HepG2 (cell line): Measurements from ENCODE around the gene CHST13. TPM values are rescaled to one million over a fixed set of nuclear protein-coding genes. Genes with fewer than 3 reads are reported as not detected.

Experiments
- ARNTL ChIP-seq: sonication (generic); formaldehyde crosslinking; IDR thresholded peaks from 2 replicates; pipeline ENCODE4 v1.4.0; 2020; ENCODE audit warnings: mild to moderate bottlenecking, missing genetic modification reagents
- ATF5 ChIP-seq: sonication (generic); formaldehyde crosslinking; IDR thresholded peaks from 2 replicates; pipeline ENCODE4 v1.4.0; 2020; ENCODE audit warnings: mild to moderate bottlenecking, low read depth, missing genetic modification reagents
- CTCF ChIP-seq: sonication (generic); formaldehyde crosslinking; IDR thresholded peaks from 2 replicates; pipeline ENCODE4 v1.5.0; 2020; ENCODE audit warnings: mild to moderate bottlenecking, missing genetic modification reagents, moderate library complexity
- HOXA9 ChIP-seq: sonication (generic); formaldehyde crosslinking; IDR thresholded peaks from 2 replicates; pipeline ENCODE4 v1.8.1; 2022; ENCODE audit warnings: missing genetic modification reagents, mild to moderate bottlenecking, moderate library complexity, borderline replicate concordance
- LCORL ChIP-seq, 2 experiments: fragments of 450-650 bp in 1 of 2; sonication (generic) in 1 of 2; formaldehyde crosslinking in 1 of 2; IDR thresholded peaks; 2 replicates each; pipeline versions ENCODE4 v1.5.0 to v1.6.1; 2017 to 2020; ENCODE audit warnings: antibody characterized with exemption in 1 of 2, missing genetic modification reagents in 1 of 2
- MAX ChIP-seq: IDR thresholded peaks from 2 replicates; pipeline ENCODE4 v1.6.1; 2012; ENCODE audit warnings: inconsistent platforms
- TFAP4 ChIP-seq: sonication (generic); IDR thresholded peaks from 2 replicates; pipeline ENCODE4 v1.6.1; 2016; ENCODE audit warnings: low read depth, borderline replicate concordance
- ZNF446 ChIP-seq: sonication (generic); formaldehyde crosslinking; IDR thresholded peaks from 2 replicates; pipeline ENCODE4 v1.5.0; 2020; ENCODE audit warnings: mild to moderate bottlenecking, missing genetic modification reagents
- ZNF629 ChIP-seq: sonication (generic); formaldehyde crosslinking; conservative IDR thresholded peaks from 2 replicates; pipeline ENCODE4 v1.5.0; 2020; ENCODE audit warnings: missing genetic modification reagents
- ZNF724P ChIP-seq: sonication (generic); formaldehyde crosslinking; IDR thresholded peaks from 2 replicates; pipeline ENCODE4 v1.8.0; 2022; ENCODE audit warnings: missing genetic modification reagents, borderline replicate concordance
- ZNF772 ChIP-seq: sonication (generic); formaldehyde crosslinking; IDR thresholded peaks from 2 replicates; pipeline ENCODE4 v1.5.0; 2020; ENCODE audit warnings: mild to moderate bottlenecking, missing genetic modification reagents
- polyA plus RNA-seq, 8 experiments: library from polyadenylated mRNA; depleted of rRNA in 3 of 8; stranded (reverse) in 7 of 8; unstranded in 1 of 8; fragments of >200 nt; fragmentation: Illumina TruSeq in 4 of 8; extraction: Trizol in 4 of 8; gene quantifications; 2 replicates each; pipeline versions ENCODE4 v1.2.1 to v1.2.3, GENCODE V29; 2011 to 2016; ENCODE audit warnings: low read depth in 4 of 8, missing spikeins in 1 of 8, mixed read lengths in 1 of 8; ENCODE audit not compliant: insufficient read depth in 1 of 8
- total RNA-seq, 5 experiments: library from RNA; depleted of rRNA; stranded (reverse); fragments of >200 nt; fragmentation: Illumina TruSeq; extraction: Trizol; gene quantifications; 2 replicates each; pipeline ENCODE4 v1.2.3, GENCODE V29; 2016; ENCODE audit warnings: low read depth in 1 of 5
- TF ChIP-seq, protein P1 (sequence below), 2 experiments: sonication (generic) in 1 of 2; formaldehyde crosslinking in 1 of 2; IDR thresholded peaks; 2 replicates each; pipeline versions ENCODE4 v1.4.0 to v1.6.1; 2018 to 2020; ENCODE audit warnings: missing genetic modification reagents in 2 of 2, borderline replicate concordance in 1 of 2, low read depth in 1 of 2, mild to moderate bottlenecking in 1 of 2, missing biosample characterization in 1 of 2
- TF ChIP-seq, protein P2 (sequence below): sonication (generic); formaldehyde crosslinking; IDR thresholded peaks from 2 replicates; pipeline ENCODE4 v1.4.0; 2020; ENCODE audit warnings: missing genetic modification reagents
- TF ChIP-seq, protein P3 (sequence below): sonication (generic); formaldehyde crosslinking; conservative IDR thresholded peaks from 2 replicates; pipeline ENCODE4 v1.8.0; 2022; ENCODE audit warnings: mild to moderate bottlenecking, moderate library complexity, missing genetic modification reagents

CHST13 gene
- total and polyA plus RNA-seq, 2 of the 13 experiments (the other 11 are each of a cell fraction or from before 2014, with no cell fraction given): 32.0 to 43.1 TPM

- 0 out of 2 replicates have a peak, but pooled peaks have one; percentile 48 for TF ChIP-seq ATF5 (CRISPR knock-in tag)
- TF ChIP-seq ZNF629 (CRISPR knock-in tag): 0 out of 2 replicates have a peak, but pooled peaks have one; percentile 33
- TF ChIP-seq, protein P1, sequence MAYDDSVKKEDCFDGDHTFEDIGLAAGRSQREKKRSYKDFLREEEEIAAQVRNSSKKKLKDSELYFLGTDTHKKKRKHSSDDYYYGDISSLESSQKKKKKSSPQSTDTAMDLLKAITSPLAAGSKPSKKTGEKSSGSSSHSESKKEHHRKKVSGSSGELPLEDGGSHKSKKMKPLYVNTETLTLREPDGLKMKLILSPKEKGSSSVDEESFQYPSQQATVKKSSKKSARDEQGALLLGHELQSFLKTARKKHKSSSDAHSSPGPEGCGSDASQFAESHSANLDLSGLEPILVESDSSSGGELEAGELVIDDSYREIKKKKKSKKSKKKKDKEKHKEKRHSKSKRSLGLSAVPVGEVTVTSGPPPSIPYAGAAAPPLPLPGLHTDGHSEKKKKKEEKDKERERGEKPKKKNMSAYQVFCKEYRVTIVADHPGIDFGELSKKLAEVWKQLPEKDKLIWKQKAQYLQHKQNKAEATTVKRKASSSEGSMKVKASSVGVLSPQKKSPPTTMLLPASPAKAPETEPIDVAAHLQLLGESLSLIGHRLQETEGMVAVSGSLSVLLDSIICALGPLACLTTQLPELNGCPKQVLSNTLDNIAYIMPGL (CRISPR knock-in tag; IDR thresholded peaks at IDR 0.05; ENCODE audit: borderline replicate concordance in 1 of 2, low read depth in 1 of 2): peak; percentile 76 to 80
- TF ChIP-seq ARNTL (CRISPR knock-in tag): peak; percentile 58; the same call in 1 of the 2 replicates
- TF ChIP-seq, protein P2, sequence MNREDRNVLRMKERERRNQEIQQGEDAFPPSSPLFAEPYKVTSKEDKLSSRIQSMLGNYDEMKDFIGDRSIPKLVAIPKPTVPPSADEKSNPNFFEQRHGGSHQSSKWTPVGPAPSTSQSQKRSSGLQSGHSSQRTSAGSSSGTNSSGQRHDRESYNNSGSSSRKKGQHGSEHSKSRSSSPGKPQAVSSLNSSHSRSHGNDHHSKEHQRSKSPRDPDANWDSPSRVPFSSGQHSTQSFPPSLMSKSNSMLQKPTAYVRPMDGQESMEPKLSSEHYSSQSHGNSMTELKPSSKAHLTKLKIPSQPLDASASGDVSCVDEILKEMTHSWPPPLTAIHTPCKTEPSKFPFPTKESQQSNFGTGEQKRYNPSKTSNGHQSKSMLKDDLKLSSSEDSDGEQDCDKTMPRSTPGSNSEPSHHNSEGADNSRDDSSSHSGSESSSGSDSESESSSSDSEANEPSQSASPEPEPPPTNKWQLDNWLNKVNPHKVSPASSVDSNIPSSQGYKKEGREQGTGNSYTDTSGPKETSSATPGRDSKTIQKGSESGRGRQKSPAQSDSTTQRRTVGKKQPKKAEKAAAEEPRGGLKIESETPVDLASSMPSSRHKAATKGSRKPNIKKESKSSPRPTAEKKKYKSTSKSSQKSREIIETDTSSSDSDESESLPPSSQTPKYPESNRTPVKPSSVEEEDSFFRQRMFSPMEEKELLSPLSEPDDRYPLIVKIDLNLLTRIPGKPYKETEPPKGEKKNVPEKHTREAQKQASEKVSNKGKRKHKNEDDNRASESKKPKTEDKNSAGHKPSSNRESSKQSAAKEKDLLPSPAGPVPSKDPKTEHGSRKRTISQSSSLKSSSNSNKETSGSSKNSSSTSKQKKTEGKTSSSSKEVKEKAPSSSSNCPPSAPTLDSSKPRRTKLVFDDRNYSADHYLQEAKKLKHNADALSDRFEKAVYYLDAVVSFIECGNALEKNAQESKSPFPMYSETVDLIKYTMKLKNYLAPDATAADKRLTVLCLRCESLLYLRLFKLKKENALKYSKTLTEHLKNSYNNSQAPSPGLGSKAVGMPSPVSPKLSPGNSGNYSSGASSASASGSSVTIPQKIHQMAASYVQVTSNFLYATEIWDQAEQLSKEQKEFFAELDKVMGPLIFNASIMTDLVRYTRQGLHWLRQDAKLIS (CRISPR knock-in tag): 0 out of 2 replicates have a peak, but pooled peaks have one; percentile 74
- TF ChIP-seq HOXA9 (CRISPR knock-in tag): no peak
- peak; percentile 65; the same call in 1 of the 2 replicates for TF ChIP-seq TFAP4
- peak; percentile 70; the same call in 1 of the 2 replicates for TF ChIP-seq ZNF446 (CRISPR knock-in tag)
- TF ChIP-seq ZNF724P (CRISPR knock-in tag): peak; percentile 75; the same call in 1 of the 2 replicates
- TF ChIP-seq LCORL (IDR thresholded peaks at IDR 0.05): no peak
- TF ChIP-seq LCORL (CRISPR knock-in tag; IDR thresholded peaks at IDR 0.05): peak; percentile 88
- no peak for TF ChIP-seq MAX
- TF ChIP-seq CTCF (CRISPR knock-in tag): peak; percentile 76
- TF ChIP-seq ZNF772: 0 out of 2 replicates have a peak, but pooled peaks have one; percentile 54
- TF ChIP-seq, protein P3, sequence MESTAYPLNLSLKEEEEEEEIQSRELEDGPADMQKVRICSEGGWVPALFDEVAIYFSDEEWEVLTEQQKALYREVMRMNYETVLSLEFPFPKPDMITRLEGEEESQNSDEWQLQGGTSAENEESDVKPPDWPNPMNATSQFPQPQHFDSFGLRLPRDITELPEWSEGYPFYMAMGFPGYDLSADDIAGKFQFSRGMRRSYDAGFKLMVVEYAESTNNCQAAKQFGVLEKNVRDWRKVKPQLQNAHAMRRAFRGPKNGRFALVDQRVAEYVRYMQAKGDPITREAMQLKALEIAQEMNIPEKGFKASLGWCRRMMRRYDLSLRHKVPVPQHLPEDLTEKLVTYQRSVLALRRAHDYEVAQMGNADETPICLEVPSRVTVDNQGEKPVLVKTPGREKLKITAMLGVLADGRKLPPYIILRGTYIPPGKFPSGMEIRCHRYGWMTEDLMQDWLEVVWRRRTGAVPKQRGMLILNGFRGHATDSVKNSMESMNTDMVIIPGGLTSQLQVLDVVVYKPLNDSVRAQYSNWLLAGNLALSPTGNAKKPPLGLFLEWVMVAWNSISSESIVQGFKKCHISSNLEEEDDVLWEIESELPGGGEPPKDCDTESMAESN (CRISPR knock-in tag): peak; percentile 81
These were observed 5.0 kb downstream of the CHST13 start (continued) for GRCh38 chr3:126528800-126529541.
